Mesendoderm (in vitro differentiated cells): Measurements from ENCODE around the gene RBM39. TPM values are rescaled to one million over a fixed set of nuclear protein-coding genes. Genes with fewer than 3 reads are reported as not detected.
"Not testable (repeated sequence)": the region's sequence is repeated elsewhere in the genome, so short reads cannot be mapped to it uniquely, and the experiment has no call there.

Experiments
- DNase-seq: peaks from one replicate; pipeline ENCODE4 v3.0.0; 2013
- H2AK5ac ChIP-seq: 2 replicates; pipeline ENCODE4 v1.6.1; 2013; ENCODE audit warnings: low read length, inconsistent platforms
- H2BK120ac ChIP-seq: 2 replicates; pipeline ENCODE4 v1.6.1; 2013; ENCODE audit warnings: low read depth, mild to moderate bottlenecking, low read length, moderate library complexity, mixed read lengths
- H2BK15ac ChIP-seq: replicated peaks from 2 replicates; pipeline ENCODE4 v1.6.1; 2013; ENCODE audit warnings: low read depth, mild to moderate bottlenecking, moderate library complexity
- H2BK5ac ChIP-seq: 2 replicates; pipeline ENCODE4 v1.6.1; 2013; ENCODE audit warnings: low read length, inconsistent platforms
- H3K18ac ChIP-seq: 2 replicates; pipeline ENCODE4 v1.6.1; 2013; ENCODE audit warnings: mild to moderate bottlenecking, low read length, mixed read lengths
- H3K23ac ChIP-seq: one replicate; pipeline ENCODE4 v1.6.1; 2013; ENCODE audit warnings: low read length
- H3K27ac ChIP-seq: 2 replicates; pipeline ENCODE4 v1.5.1; 2013; ENCODE audit warnings: low read depth, mild to moderate bottlenecking, inconsistent platforms, low read length, moderate library complexity
- H3K27me3 ChIP-seq: 2 replicates; pipeline ENCODE4 v1.6.1; 2013; ENCODE audit warnings: low read length, control low read depth, mild to moderate bottlenecking, inconsistent platforms; ENCODE audit not compliant: insufficient read depth, poor library complexity
- H3K36me3 ChIP-seq: 2 replicates; pipeline ENCODE4 v1.6.1; 2013; ENCODE audit warnings: low read length, inconsistent platforms; ENCODE audit not compliant: control insufficient read depth, insufficient read depth
- H3K4ac ChIP-seq: one replicate; pipeline ENCODE4 v1.6.1; 2013; ENCODE audit warnings: low read depth, mild to moderate bottlenecking, low read length, moderate library complexity
- H3K4me1 ChIP-seq: 2 replicates; pipeline ENCODE4 v1.6.1; 2013; ENCODE audit warnings: low read depth, low read length, inconsistent platforms; ENCODE audit not compliant: control insufficient read depth
- H3K4me2 ChIP-seq: 2 replicates; pipeline ENCODE4 v1.6.1; 2013; ENCODE audit warnings: low read length
- H3K4me3 ChIP-seq: 2 replicates; pipeline ENCODE4 v1.5.1; 2013; ENCODE audit warnings: mild to moderate bottlenecking, low read length
- H3K56ac ChIP-seq: one replicate; pipeline ENCODE4 v1.6.1; 2013; ENCODE audit warnings: low read length
- H3K79me1 ChIP-seq: 2 replicates; pipeline ENCODE4 v1.6.1; 2013; ENCODE audit warnings: low read length, inconsistent platforms
- H3K79me2 ChIP-seq: 2 replicates; pipeline ENCODE4 v1.6.1; 2013; ENCODE audit warnings: mild to moderate bottlenecking, low read length; ENCODE audit not compliant: control insufficient read depth, insufficient read depth
- H3K9ac ChIP-seq: 2 replicates; pipeline ENCODE4 v1.6.1; 2013; ENCODE audit warnings: low read length, inconsistent platforms
- H4K5ac ChIP-seq: one replicate; pipeline ENCODE4 v1.6.1; 2013; ENCODE audit warnings: low read length
- H4K8ac ChIP-seq: one replicate; pipeline ENCODE4 v1.6.1; 2013; ENCODE audit warnings: low read depth, mild to moderate bottlenecking, control low read depth, low read length, moderate library complexity
- WGBS: extraction: QIAGEN DNeasy Blood & Tissue Kit; methylation state at CpG from one replicate; pipeline ENCODE4 v1.1.7; 2013; ENCODE audit warnings: low lambda C conversion rate, missing lambda C conversion rate; ENCODE audit not compliant: insufficient coverage; ENCODE audit errors: extremely low coverage; 5-methylcytosine and 5-hydroxymethylcytosine counted together
- polyA plus RNA-seq, 2 experiments: library from polyadenylated mRNA; stranded (reverse); fragments of 200-250 nt; gene quantifications; one replicate each; pipeline ENCODE4 v1.2.3, GENCODE V29; 2013

Gene RBM39
- polyA plus RNA-seq (2013, experiment 1 of 2): 170 TPM
- 173 TPM for polyA plus RNA-seq (2013, experiment 2 of 2)

GRCh38 chr20:35741892-35742740, at the start of gene RBM39:
Gene RBM39 (minus strand): TSS chr20:35742260. CDS start chr20:35740874, 1,386 bp downstream.
- peak within 1 kb of the TSS; percentile 95 for H3K27ac ChIP-seq
- H3K4me3 ChIP-seq: peak within 1 kb of the TSS; percentile 99
- peaks cover 4% of the 10 kb centered on the region for H3K4me1 ChIP-seq
- peak within 1 kb of the TSS; percentile 54 for H3K4me2 ChIP-seq
- H2BK5ac ChIP-seq: peak within 1 kb of the TSS; percentile 88
- peak within 1 kb of the TSS; percentile 98 for H3K9ac ChIP-seq
- no peak within 1 kb of the TSS for H2BK15ac ChIP-seq
- peak within 1 kb of the TSS; percentile 98 for H3K56ac ChIP-seq
- DNase-seq: peak; percentile 100
- H3K79me2 ChIP-seq: peaks cover 39% of the 10 kb centered on the region
- peaks cover 6% of the 10 kb centered on the region for H3K36me3 ChIP-seq
- no CpG with 5 or more reads among the region's 66 CpGs for WGBS
- no peak within 1 kb of the TSS for H3K23ac ChIP-seq
- peak within 1 kb of the TSS; percentile 28 for H2AK5ac ChIP-seq
- no peaks in the 10 kb centered on the region for H3K27me3 ChIP-seq
- H3K79me1 ChIP-seq: peaks cover 1% of the 10 kb centered on the region
- H4K8ac ChIP-seq: peak within 1 kb of the TSS; percentile 94
- H4K5ac ChIP-seq: peak within 1 kb of the TSS; percentile 68
- peak within 1 kb of the TSS; percentile 100 for H3K4ac ChIP-seq
- H3K18ac ChIP-seq: peak within 1 kb of the TSS; percentile 100
- peak within 1 kb of the TSS; percentile 97 for H2BK120ac ChIP-seq

GRCh38 chr20:35791821-35792220, 49.8 kb upstream of the RBM39 start:
- no peak overlapping the region for H4K5ac ChIP-seq
- no peak overlapping the region for H3K18ac ChIP-seq
- no peak overlapping the region for H3K4me3 ChIP-seq
- no peak overlapping the region for H3K4me2 ChIP-seq
- no peak overlapping the region for H2BK15ac ChIP-seq
- H3K27ac ChIP-seq: no peak overlapping the region
- no peak overlapping the region for H3K4ac ChIP-seq
- no CpG with 5 or more reads among the region's 3 CpGs for WGBS
- H3K23ac ChIP-seq: peak overlapping the region; percentile 66
- H2AK5ac ChIP-seq: no peak overlapping the region
- H3K27me3 ChIP-seq: no peaks in the 10 kb centered on the region
- no peak overlapping the region for H2BK120ac ChIP-seq
- H3K79me1 ChIP-seq: peaks cover 15% of the 10 kb centered on the region
- no peaks in the 10 kb centered on the region for H3K36me3 ChIP-seq
- peaks cover 2% of the 10 kb centered on the region for H3K4me1 ChIP-seq
- H3K56ac ChIP-seq: no peak overlapping the region
- no peak overlapping the region for H2BK5ac ChIP-seq
- peak; percentile 50 for DNase-seq
- no peak overlapping the region for H4K8ac ChIP-seq
- no peak overlapping the region for H3K9ac ChIP-seq
- peaks cover 6% of the 10 kb centered on the region for H3K79me2 ChIP-seq

GRCh38 chr20:35791097-35791496, 49.0 kb upstream of the RBM39 start:
- no peaks in the 10 kb centered on the region for H3K27me3 ChIP-seq
- WGBS: no CpG with 5 or more reads among the region's 5 CpGs
- no peaks in the 10 kb centered on the region for H3K36me3 ChIP-seq
- H4K8ac ChIP-seq: no peak overlapping the region
- H2AK5ac ChIP-seq: no peak overlapping the region
- no peak overlapping the region for H2BK5ac ChIP-seq
- no peak overlapping the region for H4K5ac ChIP-seq
- no peak overlapping the region for H3K4me2 ChIP-seq
- H3K27ac ChIP-seq: no peak overlapping the region
- no peak for DNase-seq
- no peak overlapping the region for H3K9ac ChIP-seq
- no peak overlapping the region for H2BK120ac ChIP-seq
- peaks cover 2% of the 10 kb centered on the region for H3K4me1 ChIP-seq
- no peak overlapping the region for H3K4ac ChIP-seq
- no peak overlapping the region for H3K4me3 ChIP-seq
- H3K23ac ChIP-seq: no peak overlapping the region
- no peak overlapping the region for H3K18ac ChIP-seq
- no peak overlapping the region for H3K56ac ChIP-seq
- peaks cover 15% of the 10 kb centered on the region for H3K79me1 ChIP-seq
- no peak overlapping the region for H2BK15ac ChIP-seq
- peaks cover 6% of the 10 kb centered on the region for H3K79me2 ChIP-seq

- H3K4me2 ChIP-seq: no peak overlapping the region
- H2BK120ac ChIP-seq: no peak overlapping the region
- peaks cover 2% of the 10 kb centered on the region for H3K4me1 ChIP-seq
- H3K79me2 ChIP-seq: peaks cover 4% of the 10 kb centered on the region
- H2BK15ac ChIP-seq: no peak overlapping the region
- no peaks in the 10 kb centered on the region for H3K36me3 ChIP-seq
- no peak overlapping the region for H3K9ac ChIP-seq
- H2AK5ac ChIP-seq: no peak overlapping the region
- no peak overlapping the region for H4K5ac ChIP-seq
- H3K4me3 ChIP-seq: no peak overlapping the region
- H3K27me3 ChIP-seq: no peaks in the 10 kb centered on the region
- H3K27ac ChIP-seq: no peak overlapping the region
- no peak overlapping the region for H3K18ac ChIP-seq
- WGBS: no CpG with 5 or more reads among the region's 4 CpGs
- H3K23ac ChIP-seq: no peak overlapping the region
- H3K79me1 ChIP-seq: peaks cover 13% of the 10 kb centered on the region
- no peak overlapping the region for H2BK5ac ChIP-seq
- H4K8ac ChIP-seq: no peak overlapping the region
- DNase-seq: peak; percentile 63
- no peak overlapping the region for H3K4ac ChIP-seq
- no peak overlapping the region for H3K56ac ChIP-seq
Observed at GRCh38 chr20:35788796-35789195, 46.7 kb upstream of the RBM39 start.

- H3K4ac ChIP-seq: not testable (repeated sequence)
- WGBS: no CpG with 5 or more reads among the region's 4 CpGs
Observed at GRCh38 chr20:35785541-35785940, 43.5 kb upstream of the RBM39 start.

More at GRCh38 chr20:35785541-35785940, 43.5 kb upstream of the RBM39 start:
- H2BK120ac ChIP-seq, H2BK5ac ChIP-seq, H3K56ac ChIP-seq, DNase-seq, H3K36me3 ChIP-seq, H2BK15ac ChIP-seq, H3K4me2 ChIP-seq, H3K79me1 ChIP-seq, H3K4me1 ChIP-seq, H4K8ac ChIP-seq, H4K5ac ChIP-seq, H3K4me3 ChIP-seq, H3K27ac ChIP-seq, H3K9ac ChIP-seq, H3K23ac ChIP-seq, H3K79me2 ChIP-seq, H2AK5ac ChIP-seq, H3K18ac ChIP-seq, H3K27me3 ChIP-seq: not testable (repeated sequence)
